ENCODE results near the gene C4orf50. TPM values are rescaled to one million over a fixed set of nuclear protein-coding genes. Genes with fewer than 3 reads are reported as not detected.

C4orf50 gene
- total RNA-seq, 4 donors from 2014 or later: 0.21 to 0.30 TPM; not detected in 2

- no peak for TF ChIP-seq EP300 (IDR thresholded peaks at IDR 0.05)
- TF ChIP-seq POLR2A (IDR thresholded peaks at IDR 0.05): no peak
- TF ChIP-seq CTCF (IDR thresholded peaks at IDR 0.05): no peak
- Histone ChIP-seq H3K9me3 (peaks cover 0 to 7% (median 0%) of the 10 kb centered on the region in 4 donors), H3K27ac (no peak overlapping the region), H3K4me3 (no peak overlapping the region), H3K36me3 (no peaks in the 10 kb centered on the region), H3K4me1 (no peaks in the 10 kb centered on the region), H3K27me3 (peaks cover 0 to 4% of the 10 kb centered on the region in 2 donors)
- no peak for DNase-seq (ENCODE audit: low spot score in 2 of 2)
- WGBS, 2 donors: 77 to 79% methylated on average over 18 of the region's 18 CpGs
Measured at GRCh38 chr4:5989236-5990225, 28.7 kb downstream of the C4orf50 start.

GRCh38 chr4:5988086-5988845, 30.0 kb downstream of the C4orf50 start:
- Histone ChIP-seq H3K27me3 (peaks cover 0 to 4% of the 10 kb centered on the region in 2 donors), H3K27ac (no peak overlapping the region), H3K4me1 (no peaks in the 10 kb centered on the region), H3K4me3 (no peak overlapping the region), H3K9me3 (peaks cover 0 to 17% (median 0%) of the 10 kb centered on the region in 4 donors), H3K36me3 (no peaks in the 10 kb centered on the region)
- DNase-seq (ENCODE audit: low spot score in 2 of 2): no peak
- WGBS, 2 donors: 71 to 76% methylated on average over 14 of the region's 14 CpGs
- TF ChIP-seq POLR2A (IDR thresholded peaks at IDR 0.05): no peak

GRCh38 chr4:5984843-5985242, 33.4 kb downstream of the C4orf50 start:
- peaks cover 0 to 10% (median 0%) of the 10 kb centered on the region in 4 donors for H3K4me1 ChIP-seq
- H3K27ac ChIP-seq: no peak overlapping the region
- no peak for DNase-seq (ENCODE audit: low spot score in 2 of 2)
- TF ChIP-seq POLR2A (IDR thresholded peaks at IDR 0.05) (no peak), EP300 (IDR thresholded peaks at IDR 0.05) (no peak), CTCF (IDR thresholded peaks at IDR 0.05) (no peak)
- no peak overlapping the region for H3K4me3 ChIP-seq
- H3K9me3 ChIP-seq: peaks cover 0 to 17% (median 0%) of the 10 kb centered on the region in 4 donors
- no peaks in the 10 kb centered on the region for H3K36me3 ChIP-seq
- H3K27me3 ChIP-seq: peaks cover 0 to 13% of the 10 kb centered on the region in 2 donors

- 70 to 80% methylated on average over 9 of the region's 9 CpGs for WGBS, 2 donors
Measured at GRCh38 chr4:5982156-5982973, 35.9 kb downstream of the C4orf50 start.

More at GRCh38 chr4:5982156-5982973, 35.9 kb downstream of the C4orf50 start:
- Histone ChIP-seq H3K27ac (no peak overlapping the region), H3K27me3 (peaks cover 0 to 13% of the 10 kb centered on the region in 2 donors), H3K36me3 (no peaks in the 10 kb centered on the region), H3K9me3 (peaks cover 0 to 17% (median 0%) of the 10 kb centered on the region in 4 donors), H3K4me1 (peaks cover 0 to 11% (median 0%) of the 10 kb centered on the region in 4 donors), H3K4me3 (no peak overlapping the region)
- TF ChIP-seq CTCF (IDR thresholded peaks at IDR 0.05) (no peak), POLR2A (IDR thresholded peaks at IDR 0.05) (no peak), EP300 (IDR thresholded peaks at IDR 0.05) (no peak)
- DNase-seq (ENCODE audit: low spot score in 2 of 2): no peak

Data from tibial nerve (tissue), 4 donors.